Activated T-helper 9 cell treated with anti-CD3 and anti-CD28 coated beads, Interleukin-2, amount 50 U/mL, for 16 hours (primary cell): ENCODE results near the gene CDKAL1.

Source experiments
- DNase-seq: peaks from one replicate; pipeline ENCODE4 v3.0.0-alpha.2; 2020; ENCODE audit warnings: low read depth

CDKAL1 gene

GRCh38 chr6:20969551-20969950 lies 435.3 kb downstream of the CDKAL1 start:
- no peak for DNase-seq

GRCh38 chr6:20976391-20976918 lies 442.2 kb downstream of the CDKAL1 start:
- DNase-seq, result no peak

DNA sequence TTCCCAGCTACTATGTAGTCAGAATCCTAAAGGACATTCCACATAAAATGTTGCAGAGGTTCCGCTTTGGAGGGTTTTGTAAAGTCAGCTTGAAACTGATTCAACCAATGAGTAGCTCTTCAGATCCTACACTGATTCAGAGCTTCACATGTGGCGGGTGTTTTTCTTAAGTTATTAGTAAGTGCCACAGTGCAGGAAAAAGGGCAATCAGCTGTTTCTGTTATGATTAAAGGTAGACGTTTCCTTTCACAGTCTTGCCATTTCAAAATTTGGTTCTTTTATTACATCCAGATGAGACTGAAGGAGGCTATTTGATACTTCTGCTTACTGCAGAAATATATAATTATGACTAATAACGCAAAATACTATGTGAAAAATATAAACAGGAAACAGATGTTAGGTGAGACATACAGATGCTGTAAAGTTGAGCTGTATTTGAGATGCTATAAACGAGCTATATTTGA lies 443.9 kb downstream of the CDKAL1 start:
- DNase-seq, result no peak

DNA sequence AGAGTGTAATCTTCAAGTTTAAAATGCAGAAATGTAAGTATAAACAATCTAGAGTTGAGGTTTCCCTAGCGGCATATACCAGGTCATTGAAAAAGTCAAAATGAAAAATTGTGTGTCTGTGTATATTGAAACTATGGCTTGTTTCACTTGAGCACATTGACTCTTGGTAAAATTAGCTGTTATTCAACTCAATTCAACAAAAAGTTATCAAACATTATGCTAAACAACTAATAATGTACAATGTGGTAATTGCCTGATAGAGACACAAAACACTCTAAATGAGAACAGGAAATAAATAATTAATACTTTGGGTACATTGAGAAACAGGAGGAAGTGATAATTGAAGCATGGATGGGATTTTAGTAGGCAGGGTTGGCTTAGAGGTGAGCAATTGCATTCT lies 444.8 kb downstream of the CDKAL1 start:
- no peak for DNase-seq

DNA sequence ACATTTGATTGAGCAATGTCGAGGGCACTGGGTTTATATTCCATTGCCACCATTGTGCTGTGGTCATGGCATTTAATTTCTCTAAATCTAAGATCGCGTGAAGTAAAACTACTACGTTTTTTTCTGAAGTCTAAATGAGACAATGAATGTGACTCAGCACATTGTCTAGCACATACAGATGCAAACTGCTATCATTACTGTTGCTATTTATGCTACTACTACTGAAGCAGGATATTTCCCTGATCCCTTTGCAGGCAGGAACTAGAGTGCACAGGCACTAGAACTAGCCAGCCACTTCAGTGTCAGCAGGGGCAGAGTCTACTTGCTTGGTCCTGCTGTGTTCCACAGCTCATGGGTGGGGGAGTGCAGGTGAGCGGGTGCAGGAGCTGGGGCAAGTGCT lies 449.7 kb downstream of the CDKAL1 start:
- no peak for DNase-seq

DNA sequence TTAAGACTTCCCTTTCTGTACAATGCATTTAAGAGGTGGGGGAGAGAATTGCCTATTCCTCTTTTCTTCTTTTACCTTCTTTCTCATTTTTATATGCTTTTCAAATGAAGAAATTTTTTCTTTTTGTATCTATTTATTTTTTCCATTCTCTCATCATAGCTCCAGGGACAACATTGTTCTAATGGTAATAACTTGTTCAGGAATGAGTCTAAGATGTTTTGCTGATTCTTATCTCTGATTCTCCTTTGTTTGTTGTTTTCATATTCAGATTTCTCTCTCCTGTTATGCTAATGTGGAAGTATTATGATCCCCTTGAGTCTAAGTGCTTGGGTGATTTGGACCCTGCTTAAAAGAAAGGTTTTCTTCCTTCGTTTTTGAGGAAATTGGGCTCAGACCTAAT lies 451.6 kb downstream of the CDKAL1 start:
- no peak for DNase-seq

- no peak for DNase-seq
These were observed 457.7 kb downstream of the CDKAL1 start for GRCh38 chr6:20991910-20992309.

DNA sequence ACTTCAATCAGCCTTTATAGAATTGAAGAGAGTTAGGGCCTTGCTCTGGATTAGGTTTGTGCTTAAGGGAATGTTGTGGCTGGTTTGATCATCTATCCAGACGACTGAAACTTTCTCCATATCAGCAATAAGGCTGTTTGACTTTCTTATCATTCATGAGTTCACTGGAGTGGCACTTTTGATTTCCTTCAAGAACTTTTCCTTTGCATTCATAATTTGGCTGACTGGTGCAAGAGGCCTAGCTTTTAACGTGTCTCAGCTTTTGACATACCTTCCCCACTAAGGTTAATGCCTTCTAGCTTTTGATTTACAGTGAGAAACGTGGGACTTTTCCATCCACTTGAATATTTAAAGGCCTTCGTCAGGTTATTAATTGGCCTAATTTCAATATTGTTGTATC lies 461.8 kb downstream of the CDKAL1 start:
- DNase-seq, result no peak

- DNase-seq, result no peak
These were observed 463.0 kb downstream of the CDKAL1 start for GRCh38 chr6:20997143-20997769.

GRCh38 chr6:20997770-20998147 lies 463.5 kb downstream of the CDKAL1 start:
- DNase-seq, result no peak

DNA sequence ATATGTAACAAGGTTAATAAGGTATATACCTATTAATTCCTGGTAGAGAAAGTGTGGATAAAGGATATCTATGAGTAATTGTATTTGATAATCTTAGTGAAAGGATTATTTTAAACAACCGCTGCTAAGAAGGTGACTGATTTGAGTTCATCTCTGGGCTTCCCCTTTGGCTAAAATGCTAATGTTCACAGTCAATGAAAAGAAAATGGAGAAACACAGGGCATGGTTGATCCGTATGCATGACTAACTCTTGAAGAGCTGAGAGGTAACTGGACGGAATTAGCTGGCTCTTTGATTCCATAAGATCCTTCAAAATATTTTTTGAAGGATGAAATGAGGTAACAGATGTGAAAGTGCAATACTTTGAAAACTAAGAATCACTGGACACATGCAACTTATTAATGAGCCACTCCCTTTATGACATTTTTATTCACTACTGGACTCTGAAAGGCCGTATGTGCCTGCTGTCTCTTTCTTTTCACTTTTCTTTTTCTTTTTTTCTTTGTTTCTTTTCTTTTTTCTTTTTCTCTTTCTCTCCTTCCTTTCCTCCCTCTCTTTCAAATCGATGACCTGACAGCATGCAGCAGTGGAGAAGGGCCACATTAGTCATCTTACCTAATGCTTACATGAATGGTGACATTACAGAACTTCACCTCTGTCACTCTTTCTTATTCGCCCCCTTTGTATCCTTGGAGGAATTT lies 464.6 kb downstream of the CDKAL1 start:
- no peak for DNase-seq

- DNase-seq, result no peak
These were observed 466.1 kb downstream of the CDKAL1 start for GRCh38 chr6:21000331-21000801.

DNA sequence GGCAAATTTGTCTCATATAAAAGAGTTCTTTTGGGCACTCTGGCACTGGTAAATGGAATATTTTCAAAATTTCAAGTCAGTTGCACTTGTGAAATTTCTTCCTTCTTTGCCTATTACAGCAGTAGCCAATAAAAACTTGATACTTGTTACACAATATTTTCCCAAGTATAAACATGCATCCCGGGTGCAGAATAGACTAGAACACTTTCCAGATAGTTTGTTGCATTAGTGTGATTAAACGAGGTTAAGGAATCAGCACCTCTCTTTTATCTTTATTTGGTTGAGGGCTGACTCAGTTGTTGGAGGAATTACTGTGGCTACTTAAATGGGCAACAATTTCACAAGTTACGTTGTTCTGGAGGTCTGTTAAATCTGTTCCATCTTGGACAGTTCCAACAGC lies 467.5 kb downstream of the CDKAL1 start:
- no peak for DNase-seq

- DNase-seq, result no peak
These were observed 469.7 kb downstream of the CDKAL1 start for GRCh38 chr6:21003780-21004541.

- DNase-seq, result no peak
These were observed 471.7 kb downstream of the CDKAL1 start for GRCh38 chr6:21005816-21006570.

DNA sequence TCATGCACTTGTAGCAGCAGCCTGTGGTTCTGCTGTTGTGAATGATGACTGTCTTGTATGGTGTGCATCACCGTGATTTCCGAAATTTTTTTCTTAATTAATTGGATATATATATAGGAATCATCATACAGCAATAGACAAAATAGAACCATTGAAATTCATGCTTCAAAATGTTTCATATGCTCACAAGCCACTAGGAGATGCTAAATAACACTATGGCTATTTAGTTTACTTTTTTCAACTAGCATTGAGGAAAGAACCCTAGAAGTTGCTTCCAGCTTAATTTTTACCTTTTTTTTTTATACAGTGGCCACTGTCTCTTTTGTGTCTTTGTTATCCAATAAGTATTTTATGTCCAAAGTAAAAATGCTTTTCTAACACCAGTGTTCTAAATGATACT lies 485.4 kb downstream of the CDKAL1 start:
- no peak for DNase-seq

DNA sequence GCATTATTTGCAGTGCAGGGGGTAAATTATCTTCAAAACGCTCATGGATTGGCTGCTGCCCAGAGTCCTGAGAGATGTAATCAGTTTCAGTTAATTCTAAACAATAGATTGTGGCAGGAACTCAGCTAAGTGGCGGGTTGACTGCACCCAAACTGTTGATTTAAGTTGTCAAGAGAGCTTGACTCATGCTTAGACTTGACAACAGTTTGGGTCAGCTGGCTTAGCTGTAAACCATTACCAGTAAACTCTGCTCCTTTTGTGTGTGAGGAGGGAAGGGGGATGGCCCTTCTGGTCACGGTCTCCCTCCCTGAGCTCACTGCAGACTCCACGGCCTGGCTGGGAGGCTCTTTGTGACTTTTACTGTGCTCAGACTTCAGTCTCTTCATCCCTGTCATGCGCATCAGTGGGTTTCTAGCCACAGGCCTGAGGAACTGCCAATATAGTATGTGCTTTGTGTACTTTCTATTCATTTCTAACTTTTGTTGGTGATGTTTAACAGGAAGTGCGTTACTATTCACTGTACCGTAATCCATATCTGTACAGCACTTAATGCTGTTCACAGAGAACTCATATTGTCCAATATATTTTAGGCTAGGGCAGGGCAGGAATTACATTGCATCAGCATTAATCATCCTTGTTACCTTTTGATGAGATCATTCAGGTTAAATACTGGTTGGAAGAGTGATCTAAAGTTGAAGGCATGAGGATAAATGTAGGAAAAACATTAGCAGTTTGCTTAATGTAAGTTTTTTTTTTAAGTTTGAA lies 488.3 kb downstream of the CDKAL1 start:
- DNase-seq, result no peak

GRCh38 chr6:21023210-21023609 lies 489.0 kb downstream of the CDKAL1 start:
- no peak for DNase-seq

- DNase-seq, result no peak
These were observed 490.4 kb downstream of the CDKAL1 start for GRCh38 chr6:21024616-21025015.

GRCh38 chr6:21026576-21027273 lies 492.5 kb downstream of the CDKAL1 start:
- DNase-seq, result no peak

GRCh38 chr6:21027507-21027906 lies 493.2 kb downstream of the CDKAL1 start:
- no peak for DNase-seq
